KG1 (cell line): ENCODE data around the gene BOC.
"Not testable (repeated sequence)": the region's sequence is repeated elsewhere in the genome, so short reads cannot be mapped to it uniquely, and the experiment has no call there.

ENCODE experiments used
- DNase-seq: peaks from one replicate; lab custom pipeline; 2025; lab: John Stamatoyannopoulos, UW

Gene BOC

GRCh38 chr3:113211330-113212149 lies at the start of gene BOC:
Gene BOC (plus strand): TSS chr3:113211557. CDS start chr3:113249803, 38,246 bp downstream.
- DNase-seq: no peak

GRCh38 chr3:113161661-113162060 lies 49.7 kb upstream of the BOC start:
- DNase-seq: no peak

- DNase-seq: no peak
Observed at GRCh38 chr3:113163152-113163551, 48.2 kb upstream of the BOC start.

GRCh38 chr3:113165841-113166240 lies 45.5 kb upstream of the BOC start:
- DNase-seq: no peak

GRCh38 chr3:113166357-113166718 lies 45.0 kb upstream of the BOC start:
- DNase-seq: no peak

GRCh38 chr3:113166719-113167492 lies 44.5 kb upstream of the BOC start:
- DNase-seq: no peak

- no peak for DNase-seq
Observed at GRCh38 chr3:113167825-113168801, 43.2 kb upstream of the BOC start.

- no peak for DNase-seq
Observed at GRCh38 chr3:113169891-113170452, 41.4 kb upstream of the BOC start.

GRCh38 chr3:113170771-113171170 lies 40.6 kb upstream of the BOC start:
- no peak for DNase-seq

GRCh38 chr3:113171675-113172300 lies 39.6 kb upstream of the BOC start:
- not testable (repeated sequence) for DNase-seq

- DNase-seq: no peak
Observed at GRCh38 chr3:113173102-113173501, 38.3 kb upstream of the BOC start.

GRCh38 chr3:113174304-113174703 lies 37.1 kb upstream of the BOC start:
- DNase-seq: no peak

- DNase-seq: no peak
Observed at GRCh38 chr3:113174801-113175485, 36.4 kb upstream of the BOC start.

GRCh38 chr3:113177526-113177925 lies 33.8 kb upstream of the BOC start:
- DNase-seq: no peak

- DNase-seq: no peak
Observed at GRCh38 chr3:113179235-113179824, 32.0 kb upstream of the BOC start.

GRCh38 chr3:113183748-113184661 lies 27.4 kb upstream of the BOC start:
- DNase-seq: no peak

- no peak for DNase-seq
Observed at GRCh38 chr3:113185194-113185835, 26.0 kb upstream of the BOC start.

- DNase-seq: no peak
Observed at GRCh38 chr3:113186566-113186965, 24.8 kb upstream of the BOC start.

- no peak for DNase-seq
Observed at GRCh38 chr3:113193288-113193687, 18.1 kb upstream of the BOC start.
